HG03039 (cell line): ENCODE results near the gene PIM1.
A peak's percentile ranks its signal among the peaks of the same experiment; 100 is the strongest.
"Not testable (repeated sequence)": the region's sequence is repeated elsewhere in the genome, so short reads cannot be mapped to it uniquely, and the experiment has no call there.

Experiments
- ATAC-seq: cut with Tn5 transposase; IDR thresholded peaks from one replicate; pipeline ENCODE4 v1.9.1; 2021; ENCODE audit warnings: mild to moderate bottlenecking, moderate library complexity; ENCODE audit not compliant: unreplicated experiment

PIM1 gene

GRCh38 chr6:37185949-37186720 lies 16.2 kb downstream of the PIM1 start:
- not testable (repeated sequence) for ATAC-seq

- no peak for ATAC-seq
These were observed 17.5 kb downstream of the PIM1 start for GRCh38 chr6:37187321-37188022.

DNA sequence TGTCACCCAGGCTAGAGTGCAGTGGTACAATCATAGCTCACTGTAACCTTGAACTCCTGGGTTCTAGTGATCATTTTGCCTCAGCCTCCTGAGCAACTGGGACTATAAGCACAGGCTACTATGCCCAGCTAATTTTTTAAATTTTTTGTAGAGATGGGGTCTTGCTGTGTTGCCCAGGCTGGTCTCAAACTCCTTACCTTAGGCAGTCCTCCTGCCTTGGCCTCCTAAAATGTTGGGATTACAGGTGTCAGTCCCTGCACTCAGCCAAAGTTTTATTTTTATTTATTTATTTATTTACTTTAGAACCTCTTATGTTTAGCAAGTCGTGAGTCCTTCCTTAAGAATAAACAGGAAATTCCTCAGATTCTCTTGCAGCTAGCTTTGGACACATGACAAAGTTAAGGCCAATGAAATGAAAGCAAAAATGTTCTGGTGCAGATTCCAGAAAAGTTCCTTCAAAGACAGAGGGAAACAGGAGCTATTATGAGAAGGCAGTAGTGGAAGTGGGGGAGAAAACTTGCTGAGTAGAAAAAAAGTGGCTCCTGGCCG lies 19.1 kb downstream of the PIM1 start:
- no peak for ATAC-seq

GRCh38 chr6:37190159-37190535 lies 20.2 kb downstream of the PIM1 start:
- ATAC-seq, result no peak

DNA sequence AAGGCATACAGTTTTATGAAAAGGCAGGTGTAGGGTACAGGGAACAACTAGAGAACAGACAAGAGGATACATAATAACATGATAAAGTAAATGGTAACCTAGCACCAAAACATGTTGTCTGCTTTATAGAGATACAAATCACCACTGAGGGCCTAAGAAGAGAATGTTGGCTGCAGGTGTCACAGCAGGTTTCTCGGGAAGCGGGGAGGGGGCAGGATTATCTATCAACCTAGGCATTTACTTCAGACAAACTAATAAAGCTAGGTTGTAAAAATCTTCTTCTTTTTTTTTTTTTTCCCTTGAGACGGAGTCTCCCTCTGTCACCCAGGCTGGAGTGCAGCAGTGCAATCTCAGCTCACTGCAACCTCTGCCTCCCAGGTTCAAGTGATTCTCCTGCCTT lies 22.7 kb downstream of the PIM1 start:
- no peak for ATAC-seq

DNA sequence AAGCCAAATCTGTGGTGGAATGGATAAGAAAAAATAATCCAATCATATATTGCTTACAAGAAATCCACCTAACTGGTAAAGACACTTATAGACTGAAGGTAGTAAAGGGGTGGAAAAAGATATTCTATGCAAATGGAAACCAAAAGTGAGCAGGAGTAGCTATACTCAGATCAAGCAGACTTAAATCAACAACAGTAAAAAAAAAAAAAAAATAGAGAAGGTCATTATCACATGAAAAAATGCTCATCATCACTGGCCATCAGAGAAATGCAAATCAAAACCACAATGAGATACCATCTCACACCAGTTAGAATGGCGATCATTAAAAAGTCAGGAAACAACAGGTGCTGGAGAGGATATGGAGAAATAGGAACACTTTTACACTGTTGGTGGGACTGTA lies 24.9 kb downstream of the PIM1 start:
- ATAC-seq, result not testable (repeated sequence)

DNA sequence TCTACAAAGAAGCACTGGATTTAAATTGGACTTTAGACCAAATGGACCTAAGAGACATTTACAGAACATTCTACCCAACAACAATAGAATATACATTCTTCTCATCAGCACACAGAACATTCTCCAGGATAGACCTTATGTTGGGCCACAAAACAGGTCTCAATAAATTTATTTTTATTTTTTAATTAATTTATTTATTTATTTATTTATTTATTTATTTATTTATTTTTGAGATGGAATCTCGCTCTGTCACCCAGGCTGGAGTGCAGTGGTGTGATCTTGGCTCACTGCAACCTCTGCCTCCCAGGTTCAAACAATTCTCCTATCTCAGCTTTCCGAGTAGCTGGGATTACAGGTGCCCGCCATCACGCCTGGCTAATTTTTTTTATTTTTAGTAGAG lies 26.5 kb downstream of the PIM1 start:
- ATAC-seq, result not testable (repeated sequence)

DNA sequence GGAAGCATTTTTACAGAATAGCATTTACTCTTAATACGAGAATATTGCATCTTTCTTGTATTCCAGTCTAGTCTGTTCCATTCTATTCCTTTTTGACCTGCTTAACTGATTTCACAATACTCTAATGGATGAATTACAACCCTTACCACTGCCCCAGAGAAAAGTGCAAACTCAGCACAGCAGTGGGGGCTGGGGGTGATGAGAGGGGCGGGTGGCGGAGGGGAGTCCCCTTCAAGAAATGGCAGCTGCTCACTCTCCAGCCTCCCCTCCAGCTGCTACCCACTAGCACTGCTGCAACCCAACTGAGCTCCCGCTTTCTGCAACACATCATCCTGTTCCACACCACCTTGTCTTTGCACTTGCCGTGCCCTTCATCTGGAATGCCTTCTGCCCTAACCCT lies 30.1 kb downstream of the PIM1 start:
- ATAC-seq, result no peak

- no peak for ATAC-seq
These were observed 31.8 kb downstream of the PIM1 start for GRCh38 chr6:37201726-37202125.

DNA sequence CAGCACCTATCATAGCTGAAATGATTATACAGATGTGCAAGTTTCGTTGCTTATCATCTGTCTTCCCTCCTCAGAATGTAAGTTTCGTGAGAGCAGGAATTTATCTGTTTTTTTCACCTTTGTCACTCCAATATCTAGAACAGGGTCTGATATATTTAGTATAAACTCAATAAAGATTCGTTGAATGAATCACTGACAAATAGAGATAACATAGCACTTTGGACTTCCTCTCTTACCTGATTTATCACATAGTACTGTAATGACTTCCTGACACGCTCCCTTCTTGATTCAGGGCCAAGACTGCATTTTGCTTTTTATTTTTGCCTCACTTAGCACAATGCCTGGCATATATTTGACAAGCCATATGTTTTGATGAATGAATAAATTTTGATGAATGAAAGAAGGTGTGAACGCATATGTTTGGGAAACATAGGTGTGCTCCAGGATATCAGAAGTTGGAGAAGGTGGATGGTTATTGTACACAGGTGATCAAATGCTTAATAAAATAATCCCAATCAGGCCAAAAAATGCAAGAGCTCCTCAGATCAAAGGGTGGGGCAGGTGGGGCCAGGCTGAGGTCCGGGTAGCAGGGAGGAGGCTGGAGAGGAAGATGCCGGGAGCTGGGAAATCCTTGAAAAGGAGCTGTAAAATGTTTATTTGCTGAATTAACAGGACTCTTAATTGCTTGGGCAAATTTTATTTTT lies 33.0 kb downstream of the PIM1 start:
- ATAC-seq, result no peak

DNA sequence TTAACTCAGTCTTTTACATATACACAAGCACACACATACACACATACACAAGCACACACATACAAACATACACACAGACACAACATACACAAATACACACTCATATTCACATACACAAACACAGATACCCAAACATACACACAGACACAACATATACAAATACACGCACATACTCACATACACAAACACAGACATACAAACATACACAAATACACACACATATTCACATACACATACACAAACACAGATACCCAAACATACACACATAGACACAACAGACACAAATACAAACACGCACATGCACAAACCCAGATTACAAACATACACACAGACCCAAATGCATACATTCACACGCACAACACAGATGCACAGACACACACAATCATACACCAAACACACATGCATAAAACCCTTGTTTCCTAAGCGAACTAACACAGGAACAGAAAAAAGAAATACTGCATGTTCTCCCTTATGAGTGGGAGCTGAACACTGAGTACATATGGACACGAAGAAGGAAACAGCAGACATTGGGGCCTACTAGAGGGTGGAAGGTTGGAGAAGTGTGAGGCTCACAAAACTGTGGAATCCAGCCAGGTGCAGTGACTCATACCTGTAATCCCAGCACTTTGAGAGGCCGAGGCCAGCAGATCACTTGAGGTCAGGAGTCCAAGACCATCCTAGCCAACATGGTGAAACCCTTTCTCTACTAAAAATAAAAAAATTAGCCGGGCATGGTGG lies 34.2 kb downstream of the PIM1 start:
- no peak for ATAC-seq

- ATAC-seq, result no peak
These were observed 35.4 kb downstream of the PIM1 start for GRCh38 chr6:37205175-37205996.

DNA sequence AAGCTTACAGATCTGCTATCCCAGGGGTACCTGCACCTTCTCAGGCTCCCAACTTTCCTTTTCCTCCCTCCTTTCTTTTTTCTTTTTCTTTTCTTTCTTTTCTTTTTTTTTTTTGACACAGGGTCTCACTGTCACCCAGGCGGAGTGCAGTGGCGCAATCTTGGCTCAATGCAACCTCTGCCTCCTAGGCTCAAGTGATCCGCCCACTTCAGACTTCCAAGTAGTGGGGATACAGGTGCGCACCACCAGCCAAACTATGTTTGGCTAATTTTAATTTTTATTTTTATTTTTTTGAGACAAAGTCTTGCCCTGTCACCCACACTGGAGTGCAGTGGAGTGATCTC lies 36.0 kb downstream of the PIM1 start:
- ATAC-seq, result no peak

DNA sequence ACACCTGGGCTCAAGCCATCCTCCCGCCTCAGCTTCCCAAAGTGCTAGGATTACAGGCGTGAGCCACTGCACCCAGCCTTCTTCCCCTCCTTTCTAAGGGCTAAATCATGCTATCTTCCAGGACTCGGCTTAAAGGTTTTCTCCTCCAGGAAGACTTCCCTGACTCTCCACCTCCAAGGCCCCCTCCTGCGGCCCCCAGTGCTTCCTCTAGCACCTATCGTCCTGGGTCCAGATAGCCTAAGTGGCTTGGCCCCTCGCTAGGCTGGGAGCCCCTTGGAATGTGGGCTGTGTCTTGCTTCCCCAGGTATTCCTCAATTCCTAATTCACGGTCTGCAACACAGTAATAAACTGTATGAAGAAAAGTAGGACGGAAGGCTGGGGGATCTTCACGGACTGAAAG lies 36.7 kb downstream of the PIM1 start:
- no peak for ATAC-seq

DNA sequence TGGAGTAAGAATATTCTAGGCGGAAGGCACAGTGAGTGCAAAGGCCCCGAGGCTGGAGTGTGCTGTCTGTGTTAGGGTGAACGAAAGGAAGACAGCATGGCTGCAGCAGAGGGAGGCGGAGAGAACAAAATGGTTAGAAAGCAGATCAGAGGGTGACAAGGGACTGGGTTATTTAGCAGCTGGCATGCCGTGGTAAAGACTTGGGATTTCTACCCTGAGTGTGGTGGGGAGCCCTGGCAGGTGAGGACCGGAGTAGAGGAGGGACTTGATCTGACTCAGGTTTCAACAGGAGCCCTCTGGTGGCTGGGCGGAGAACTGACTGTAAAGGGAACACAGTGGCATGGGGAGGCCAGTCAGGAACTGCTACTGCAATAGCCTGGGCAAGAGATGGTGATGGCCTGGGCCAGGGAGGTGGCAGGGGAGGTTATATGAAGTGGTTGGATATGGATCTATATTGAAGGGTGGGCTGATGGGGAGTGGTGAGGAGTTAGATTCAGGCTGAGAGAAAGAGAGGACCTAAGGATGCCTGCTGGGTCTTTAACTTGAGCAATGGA lies 38.0 kb downstream of the PIM1 start:
- ATAC-seq, result peak; percentile 49

- ATAC-seq, result no peak
These were observed 38.8 kb downstream of the PIM1 start for GRCh38 chr6:37208793-37209192.

- no peak for ATAC-seq
These were observed 39.7 kb downstream of the PIM1 start for GRCh38 chr6:37209461-37210205.

- no peak for ATAC-seq
These were observed 40.5 kb downstream of the PIM1 start for GRCh38 chr6:37210313-37210968.

- no peak for ATAC-seq
These were observed 42.3 kb downstream of the PIM1 start for GRCh38 chr6:37212268-37212667.
